HepG2 (cell line): ENCODE results near the gene BCL11B. TPM values are rescaled to one million over a fixed set of nuclear protein-coding genes. Genes with fewer than 3 reads are reported as not detected.

ENCODE experiments used
- ATAC-seq: fragments of 200-7000 bp; cut with Tn5 transposase; 3 replicates; pipeline ENCODE4 v1.9.1; 2020; ENCODE audit warnings: mild to moderate bottlenecking, moderate library complexity
- BruUV-seq: library from RNA; stranded (reverse); fragments of 400-500 nt; replicated peaks from 2 replicates; lab custom pipeline; 2021; lab: Mats Ljungman, UMichigan
- CTCF ChIA-PET: fragments of 300-600 bp; formaldehyde crosslinking; extraction: SDS; loops from one replicate; lab custom pipeline; 2021; ENCODE audit warnings: low total read pairs, inconsistent platforms, low intra/inter-chr PET ratio; lab: Yijun Ruan, JAX
- POLR2A ChIA-PET: fragments of 350-600 bp; sonication (Branson Sonifier 250); formaldehyde crosslinking; loops from one replicate; lab custom pipeline; 2020; ENCODE audit warnings: antibody characterized with exemption, inconsistent platforms; lab: Yijun Ruan, JAX
- DNase-seq: peaks from one replicate; pipeline ENCODE4 v3.0.0-alpha.2; 2015; ENCODE audit warnings: low spot score
- FAIRE-seq: peaks from 3 replicates; lab custom pipeline; 2011; peaks lifted over from hg19 to GRCh38; lab: Jason Lieb, UNC
- H2AFZ ChIP-seq: one replicate; pipeline ENCODE4 v1.6.1; 2011; ENCODE audit warnings: low read length, inconsistent platforms
- H3K27ac ChIP-seq: fragments of 300-600 bp; 3 replicates; pipeline ENCODE4 v1.8.0; 2011; ENCODE audit warnings: mixed run types, mild to moderate bottlenecking, mixed read lengths, low read length, inconsistent platforms; ENCODE audit not compliant: insufficient read depth; ENCODE audit errors: extremely low read length
- H3K27me3 ChIP-seq, 2 experiments: fragments of 200-600 bp in 1 of 2; 2 replicates in 1 of 2; 3 replicates in 1 of 2; pipeline versions ENCODE4 v1.6.0 to v1.8.0; 2011; ENCODE audit warnings: low read length in 2 of 2, mild to moderate bottlenecking in 2 of 2, moderate library complexity in 2 of 2, inconsistent platforms in 1 of 2; ENCODE audit not compliant: insufficient read depth in 2 of 2, control insufficient read depth in 1 of 2
- H3K36me3 ChIP-seq, 2 experiments: fragments of 200-600 bp in 1 of 2; replicated peaks in 1 of 2; 2 replicates in 1 of 2; 3 replicates in 1 of 2; pipeline versions ENCODE4 v1.5.1 to v1.8.0; 2011; ENCODE audit warnings: low read length in 2 of 2, inconsistent platforms in 1 of 2; ENCODE audit not compliant: insufficient read depth in 2 of 2, control insufficient read depth in 1 of 2
- H3K4me1 ChIP-seq: 2 replicates; pipeline ENCODE4 v1.5.1; 2012; ENCODE audit warnings: low read length, inconsistent platforms; ENCODE audit not compliant: insufficient read depth
- H3K4me2 ChIP-seq: 2 replicates; pipeline ENCODE4 v1.6.0; 2011; ENCODE audit warnings: low read depth, low read length, inconsistent platforms
- H3K4me3 ChIP-seq, 3 experiments: fragments of 200-600 bp in 1 of 3; sonication (generic), shearing (Covaris generic) in 1 of 3; replicated peaks in 1 of 3; 2 replicates each; pipeline ENCODE4 v1.5.1; 2011 to 2016; ENCODE audit warnings: low read length in 3 of 3, inconsistent platforms in 2 of 3, low read depth in 2 of 3, mild to moderate bottlenecking in 2 of 3, control low read depth in 1 of 3, mixed read lengths in 1 of 3; ENCODE audit not compliant: insufficient read depth in 1 of 3
- H3K79me2 ChIP-seq: one replicate; pipeline ENCODE4 v1.6.1; 2011; ENCODE audit warnings: low read length, inconsistent platforms; ENCODE audit not compliant: insufficient read depth
- H3K9ac ChIP-seq: 2 replicates; pipeline ENCODE4 v1.6.0; 2011; ENCODE audit warnings: mild to moderate bottlenecking, low read depth, low read length, inconsistent platforms; ENCODE audit not compliant: insufficient read depth
- H3K9me3 ChIP-seq: 2 replicates; pipeline ENCODE4 v1.5.1; 2012; ENCODE audit warnings: mild to moderate bottlenecking, low read length
- H4K20me1 ChIP-seq: 2 replicates; pipeline ENCODE4 v1.6.0; 2011; ENCODE audit warnings: inconsistent platforms, mild to moderate bottlenecking, low read length, moderate library complexity; ENCODE audit not compliant: insufficient read depth
- DMAP1 ChIP-seq: IDR thresholded peaks from 2 replicates; pipeline ENCODE4 v1.6.1; 2016
- FOSL2 ChIP-seq: sonication (generic); formaldehyde crosslinking; IDR thresholded peaks from 2 replicates; pipeline ENCODE4 v1.4.0; 2020; ENCODE audit warnings: missing genetic modification reagents
- FOXC1 ChIP-seq: sonication (generic); formaldehyde crosslinking; IDR thresholded peaks from 2 replicates; pipeline ENCODE4 v1.8.0; 2022; ENCODE audit warnings: mild to moderate bottlenecking, missing genetic modification reagents, borderline replicate concordance
- HNRNPH1 ChIP-seq: fragments of 200-400 bp; formaldehyde crosslinking; optimal IDR thresholded peaks from 2 replicates; pipeline ENCODE3; 2017; ENCODE audit warnings: mild to moderate bottlenecking, low read depth, low read length
- KLF15 ChIP-seq: sonication (generic); formaldehyde crosslinking; IDR thresholded peaks from 2 replicates; pipeline ENCODE4 v1.8.1; 2023; ENCODE audit warnings: borderline replicate concordance, mild to moderate bottlenecking, inconsistent platforms, missing genetic modification reagents, mixed read lengths
- MTA3 ChIP-seq: sonication (generic); formaldehyde crosslinking; IDR thresholded peaks from 2 replicates; pipeline ENCODE4 v1.4.0; 2020; ENCODE audit warnings: missing genetic modification reagents
- MYC ChIP-seq: sonication (generic); formaldehyde crosslinking; IDR thresholded peaks from 2 replicates; pipeline ENCODE4 v1.9.0; 2021; ENCODE audit warnings: missing genetic modification reagents, borderline replicate concordance
- SALL2 ChIP-seq: sonication (generic); formaldehyde crosslinking; IDR thresholded peaks from 2 replicates; pipeline ENCODE4 v1.8.1; 2023; ENCODE audit warnings: mild to moderate bottlenecking, missing genetic modification reagents, inconsistent platforms
- SIN3A ChIP-seq: IDR thresholded peaks from 2 replicates; pipeline ENCODE4 v1.6.1; 2011; ENCODE audit warnings: low read depth, mild to moderate bottlenecking, control low read depth, low read length, borderline replicate concordance
- SMAD9 ChIP-seq: sonication (generic); formaldehyde crosslinking; IDR thresholded peaks from 2 replicates; pipeline ENCODE4 v1.5.1; 2020; ENCODE audit warnings: mild to moderate bottlenecking, missing genetic modification reagents
- ZMYM3 ChIP-seq: sonication (generic); formaldehyde crosslinking; IDR thresholded peaks from 2 replicates; pipeline ENCODE4 v1.5.1; 2020; ENCODE audit warnings: mild to moderate bottlenecking, missing genetic modification reagents
- WGBS: methylation state at CpG from one replicate; pipeline ENCODE4 v1.1.6; 2017; ENCODE audit warnings: low lambda C conversion rate; 5-methylcytosine and 5-hydroxymethylcytosine counted together
- in situ Hi-C: cut with HindIII; loops from 2 replicates; pipeline ENCODE4 v1.10.0; 2017; ENCODE audit warnings: low pct_unique_long_range_greater_than_20kb; ENCODE audit not compliant: extremely low pct_ligation_motif_present
- intact Hi-C: fragments of 100-400 bp; cut with micrococcal nuclease; formaldehyde crosslinking; loops from one replicate; pipeline ENCODE4 v1.10.0; 2022; ENCODE audit not compliant: unreplicated experiment
- polyA plus RNA-seq, 8 experiments: library from polyadenylated mRNA; depleted of rRNA in 3 of 8; stranded (reverse) in 7 of 8; unstranded in 1 of 8; fragments of >200 nt; fragmentation: Illumina TruSeq in 4 of 8; extraction: Trizol in 4 of 8; gene quantifications; 2 replicates each; pipeline versions ENCODE4 v1.2.1 to v1.2.3, GENCODE V29; 2011 to 2016; ENCODE audit warnings: low read depth in 4 of 8, missing spikeins in 1 of 8, mixed read lengths in 1 of 8; ENCODE audit not compliant: insufficient read depth in 1 of 8
- total RNA-seq, 5 experiments: library from RNA; depleted of rRNA; stranded (reverse); fragments of >200 nt; fragmentation: Illumina TruSeq; extraction: Trizol; gene quantifications; 2 replicates each; pipeline ENCODE4 v1.2.3, GENCODE V29; 2016; ENCODE audit warnings: low read depth in 1 of 5
- TF ChIP-seq, protein P1 (sequence below): sonication (generic); formaldehyde crosslinking; IDR thresholded peaks from 2 replicates; pipeline ENCODE4 v1.9.0; 2021; ENCODE audit warnings: missing genetic modification reagents, borderline replicate concordance

BCL11B gene
- total and polyA plus RNA-seq, 2 of the 13 experiments (the other 11 are each of a cell fraction or from before 2014, with no cell fraction given), result not detected

DNA sequence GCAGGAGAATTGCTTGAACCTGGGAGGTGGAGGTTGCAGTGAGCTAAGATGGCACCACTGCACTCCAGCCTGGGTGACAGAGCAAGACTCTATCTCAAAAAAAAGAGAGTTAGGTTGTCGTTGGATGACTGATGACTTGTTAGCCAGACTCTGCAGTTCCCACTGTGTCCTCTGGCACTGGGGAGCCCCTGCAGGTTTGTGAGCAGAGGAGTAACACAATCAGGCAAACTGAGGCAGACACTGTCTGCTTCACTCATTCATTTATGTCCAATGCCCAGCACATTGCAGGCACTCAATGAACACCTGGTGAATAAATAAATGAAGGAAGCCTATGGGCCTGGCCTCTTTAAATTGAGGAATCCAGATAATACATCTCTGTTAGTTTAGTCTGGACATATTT, 41.2 kb upstream of the BCL11B start:
- Histone ChIP-seq H3K36me3 (no peaks in the 10 kb centered on the region), H3K4me3 (no peak overlapping the region), H2AFZ (no peak overlapping the region)
- POLR2A ChIA-PET, result no interaction called here
- no peak for FAIRE-seq
- no peak for TF ChIP-seq HNRNPH1
- no peak for TF ChIP-seq SMAD9 (CRISPR knock-in tag)
- TF ChIP-seq KLF15 (CRISPR knock-in tag), result no peak
- TF ChIP-seq MYC (CRISPR knock-in tag), result no peak
- no peak for TF ChIP-seq ZMYM3 (CRISPR knock-in tag)
- no peak for TF ChIP-seq DMAP1 (CRISPR knock-in tag)
- TF ChIP-seq, all 625 proteins: peak for 0
- Histone ChIP-seq H3K27ac (no peak overlapping the region), H3K9me3 (no peaks in the 10 kb centered on the region), H3K4me2 (no peak overlapping the region), H4K20me1 (no peaks in the 10 kb centered on the region), H3K9ac (no peak overlapping the region), H3K4me1 (peaks cover 44% of the 10 kb centered on the region), H3K79me2 (no peaks in the 10 kb centered on the region), H3K27me3 (no peaks in the 10 kb centered on the region)
- intact Hi-C loops, result no loop called here
- BruUV-seq, result no TSS peak
- DNase-seq, result no peak
- CTCF ChIA-PET, result no interaction called here
- in situ Hi-C loops, result no loop called here
- 63% methylated on average over 1 of the region's 1 CpG for WGBS
- ATAC-seq, result no peak

DNA sequence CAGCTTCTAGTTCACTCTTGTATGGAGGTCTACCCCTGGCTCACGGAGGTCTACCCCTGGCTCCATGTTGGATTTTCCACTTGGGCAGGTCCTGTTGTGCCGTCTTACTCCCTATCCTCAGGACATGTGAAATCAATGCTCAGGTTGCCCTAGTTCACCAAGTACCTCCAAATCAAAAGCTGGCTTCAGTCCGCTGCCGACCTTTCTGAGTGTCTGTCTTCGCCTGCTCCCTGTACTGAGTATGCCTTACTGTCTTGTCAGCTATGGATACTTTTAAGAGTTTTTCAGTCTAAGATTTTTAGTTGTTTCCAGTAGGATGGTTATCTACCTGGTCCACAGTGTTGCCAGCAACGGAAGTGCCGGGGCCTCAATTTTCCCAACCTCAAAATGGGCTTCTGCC, 40.1 kb upstream of the BCL11B start:
- ATAC-seq (no peak), FAIRE-seq (no peak), DNase-seq (no peak)
- Histone ChIP-seq H3K4me1 (peaks cover 33% of the 10 kb centered on the region), H3K27me3 (no peaks in the 10 kb centered on the region), H3K79me2 (no peaks in the 10 kb centered on the region), H3K27ac (no peak overlapping the region), H2AFZ (no peak overlapping the region), H3K36me3 (no peaks in the 10 kb centered on the region), H4K20me1 (no peaks in the 10 kb centered on the region), H3K4me2 (no peak overlapping the region), H3K9me3 (no peaks in the 10 kb centered on the region), H3K9ac (no peak overlapping the region), H3K4me3 (no peak overlapping the region)
- BruUV-seq, result no TSS peak
- ChIA-PET POLR2A (no interaction called here), CTCF (no interaction called here)
- 96% methylated on average over 7 of the region's 7 CpGs for WGBS
- in situ Hi-C loops, result no loop called here
- intact Hi-C loops, result no loop called here
- TF ChIP-seq, protein P1, sequence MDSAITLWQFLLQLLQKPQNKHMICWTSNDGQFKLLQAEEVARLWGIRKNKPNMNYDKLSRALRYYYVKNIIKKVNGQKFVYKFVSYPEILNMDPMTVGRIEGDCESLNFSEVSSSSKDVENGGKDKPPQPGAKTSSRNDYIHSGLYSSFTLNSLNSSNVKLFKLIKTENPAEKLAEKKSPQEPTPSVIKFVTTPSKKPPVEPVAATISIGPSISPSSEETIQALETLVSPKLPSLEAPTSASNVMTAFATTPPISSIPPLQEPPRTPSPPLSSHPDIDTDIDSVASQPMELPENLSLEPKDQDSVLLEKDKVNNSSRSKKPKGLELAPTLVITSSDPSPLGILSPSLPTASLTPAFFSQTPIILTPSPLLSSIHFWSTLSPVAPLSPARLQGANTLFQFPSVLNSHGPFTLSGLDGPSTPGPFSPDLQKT (CRISPR knock-in tag), result no peak
- TF ChIP-seq MTA3 (no peak), SALL2 (CRISPR knock-in tag) (no peak), SIN3A (no peak), FOXC1 (CRISPR knock-in tag) (no peak), FOSL2 (no peak)
